ENCODE measurements around the gene ARMC5. TPM values are rescaled to one million over a fixed set of nuclear protein-coding genes. Genes with fewer than 3 reads are reported as not detected.

Gene ARMC5
- total and polyA plus RNA-seq, 9 of the 15 experiments (the other 6 are each of a cell fraction or from before 2014, with no cell fraction given): 0.11 to 13.5 (median 2.1) TPM

DNA sequence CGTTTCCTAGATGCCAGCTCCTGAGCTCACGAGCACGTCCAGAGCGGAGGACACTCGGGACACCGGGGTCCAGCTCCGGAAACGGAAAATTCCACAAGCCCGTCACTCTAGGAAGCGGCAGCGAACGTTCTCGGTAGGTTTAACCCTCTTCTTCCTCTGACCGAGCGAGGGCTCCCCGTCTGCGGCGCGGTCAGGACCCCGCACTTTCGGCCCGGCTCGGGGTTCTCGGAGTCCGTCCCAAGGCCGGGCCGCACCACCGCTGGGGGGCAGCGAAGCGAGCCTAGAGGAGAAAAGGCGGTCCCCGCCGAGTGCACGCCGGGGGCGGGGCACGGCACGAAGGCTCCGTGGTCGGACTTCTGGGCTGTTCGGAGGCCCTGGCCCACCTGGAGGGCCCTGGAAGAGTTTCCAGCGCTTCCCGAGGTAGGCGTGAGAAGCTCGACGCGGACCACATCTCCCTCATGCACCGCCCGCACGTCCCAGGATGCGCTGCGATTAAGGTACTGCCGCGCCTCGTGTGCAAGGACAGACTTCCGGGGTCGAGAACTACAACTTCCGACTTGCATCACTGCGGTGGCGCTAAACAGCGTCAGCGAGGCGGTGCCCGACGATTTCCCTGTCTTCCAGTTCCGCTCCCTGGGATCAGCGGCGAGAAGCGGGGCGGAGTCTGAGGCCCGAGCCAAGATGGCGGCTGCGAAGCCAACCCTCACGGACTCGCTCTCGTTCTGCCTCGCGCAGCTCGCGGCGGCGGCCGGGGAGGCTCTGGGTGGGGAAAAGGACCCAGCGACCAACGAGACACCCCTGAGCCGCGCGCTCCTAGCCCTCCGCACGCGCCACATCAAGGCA, at the start of gene ARMC5 (continued):
- TF ChIP-seq POLR3A (IDR thresholded peaks at IDR 0.05; ENCODE audit: borderline replicate concordance, extremely low read depth, insufficient read depth, insufficient read length) (no peak), ZNF175 (CRISPR knock-in tag; IDR thresholded peaks at IDR 0.05; ENCODE audit: low read depth) (no peak), RBM34 (IDR thresholded peaks at IDR 0.05; ENCODE audit: borderline replicate concordance, insufficient read depth, low read length) (0 out of 2 replicates have a peak, but pooled peaks have one; percentile 51), RAD51 (IDR thresholded peaks at IDR 0.05; ENCODE audit: borderline replicate concordance, low read depth) (no peak), NCOA4 (IDR thresholded peaks at IDR 0.05; ENCODE audit: partially characterized antibody) (no peak), SAFB2 (IDR thresholded peaks at IDR 0.05; ENCODE audit: borderline replicate concordance, low read depth, low read length, severe bottlenecking) (no peak), ZNF311 (CRISPR knock-in tag; IDR thresholded peaks at IDR 0.05) (0 out of 2 replicates have a peak, but pooled peaks have one; percentile 15), CBX3 (IDR thresholded peaks at IDR 0.05; ENCODE audit: borderline replicate concordance in 1 of 2, low read length in 2 of 2) (no peak; a peak in 1 of 3 replicates), TAL1 (IDR thresholded peaks at IDR 0.05) (no peak), SUPT5H (IDR thresholded peaks at IDR 0.05) (peak; percentile 96), ZNF316 (IDR thresholded peaks at IDR 0.05) (no peak), TFAM (CRISPR knock-in tag; conservative IDR thresholded peaks at IDR 0.05) (no peak), MBD2 (IDR thresholded peaks at IDR 0.05; ENCODE audit: borderline replicate concordance, low read depth) (peak; percentile 71)
- TF ChIP-seq, protein P1, sequence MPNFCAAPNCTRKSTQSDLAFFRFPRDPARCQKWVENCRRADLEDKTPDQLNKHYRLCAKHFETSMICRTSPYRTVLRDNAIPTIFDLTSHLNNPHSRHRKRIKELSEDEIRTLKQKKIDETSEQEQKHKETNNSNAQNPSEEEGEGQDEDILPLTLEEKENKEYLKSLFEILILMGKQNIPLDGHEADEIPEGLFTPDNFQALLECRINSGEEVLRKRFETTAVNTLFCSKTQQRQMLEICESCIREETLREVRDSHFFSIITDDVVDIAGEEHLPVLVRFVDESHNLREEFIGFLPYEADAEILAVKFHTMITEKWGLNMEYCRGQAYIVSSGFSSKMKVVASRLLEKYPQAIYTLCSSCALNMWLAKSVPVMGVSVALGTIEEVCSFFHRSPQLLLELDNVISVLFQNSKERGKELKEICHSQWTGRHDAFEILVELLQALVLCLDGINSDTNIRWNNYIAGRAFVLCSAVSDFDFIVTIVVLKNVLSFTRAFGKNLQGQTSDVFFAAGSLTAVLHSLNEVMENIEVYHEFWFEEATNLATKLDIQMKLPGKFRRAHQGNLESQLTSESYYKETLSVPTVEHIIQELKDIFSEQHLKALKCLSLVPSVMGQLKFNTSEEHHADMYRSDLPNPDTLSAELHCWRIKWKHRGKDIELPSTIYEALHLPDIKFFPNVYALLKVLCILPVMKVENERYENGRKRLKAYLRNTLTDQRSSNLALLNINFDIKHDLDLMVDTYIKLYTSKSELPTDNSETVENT (CRISPR knock-in tag; IDR thresholded peaks at IDR 0.05): peak; percentile 59
- TF ChIP-seq, protein P2, sequence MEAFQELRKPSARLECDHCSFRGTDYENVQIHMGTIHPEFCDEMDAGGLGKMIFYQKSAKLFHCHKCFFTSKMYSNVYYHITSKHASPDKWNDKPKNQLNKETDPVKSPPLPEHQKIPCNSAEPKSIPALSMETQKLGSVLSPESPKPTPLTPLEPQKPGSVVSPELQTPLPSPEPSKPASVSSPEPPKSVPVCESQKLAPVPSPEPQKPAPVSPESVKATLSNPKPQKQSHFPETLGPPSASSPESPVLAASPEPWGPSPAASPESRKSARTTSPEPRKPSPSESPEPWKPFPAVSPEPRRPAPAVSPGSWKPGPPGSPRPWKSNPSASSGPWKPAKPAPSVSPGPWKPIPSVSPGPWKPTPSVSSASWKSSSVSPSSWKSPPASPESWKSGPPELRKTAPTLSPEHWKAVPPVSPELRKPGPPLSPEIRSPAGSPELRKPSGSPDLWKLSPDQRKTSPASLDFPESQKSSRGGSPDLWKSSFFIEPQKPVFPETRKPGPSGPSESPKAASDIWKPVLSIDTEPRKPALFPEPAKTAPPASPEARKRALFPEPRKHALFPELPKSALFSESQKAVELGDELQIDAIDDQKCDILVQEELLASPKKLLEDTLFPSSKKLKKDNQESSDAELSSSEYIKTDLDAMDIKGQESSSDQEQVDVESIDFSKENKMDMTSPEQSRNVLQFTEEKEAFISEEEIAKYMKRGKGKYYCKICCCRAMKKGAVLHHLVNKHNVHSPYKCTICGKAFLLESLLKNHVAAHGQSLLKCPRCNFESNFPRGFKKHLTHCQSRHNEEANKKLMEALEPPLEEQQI (IDR thresholded peaks at IDR 0.05): no peak
- TF ChIP-seq, protein P3, sequence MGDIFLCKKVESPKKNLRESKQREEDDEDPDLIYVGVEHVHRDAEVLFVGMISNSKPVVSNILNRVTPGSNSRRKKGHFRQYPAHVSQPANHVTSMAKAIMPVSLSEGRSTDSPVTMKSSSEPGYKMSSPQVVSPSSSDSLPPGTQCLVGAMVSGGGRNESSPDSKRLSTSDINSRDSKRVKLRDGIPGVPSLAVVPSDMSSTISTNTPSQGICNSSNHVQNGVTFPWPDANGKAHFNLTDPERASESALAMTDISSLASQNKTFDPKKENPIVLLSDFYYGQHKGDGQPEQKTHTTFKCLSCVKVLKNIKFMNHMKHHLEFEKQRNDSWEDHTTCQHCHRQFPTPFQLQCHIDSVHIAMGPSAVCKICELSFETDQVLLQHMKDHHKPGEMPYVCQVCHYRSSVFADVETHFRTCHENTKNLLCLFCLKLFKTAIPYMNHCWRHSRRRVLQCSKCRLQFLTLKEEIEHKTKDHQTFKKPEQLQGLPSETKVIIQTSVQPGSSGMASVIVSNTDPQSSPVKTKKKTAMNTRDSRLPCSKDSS (IDR thresholded peaks at IDR 0.05; ENCODE audit: low read depth, partially characterized antibody): no peak
- TF ChIP-seq, protein P4, sequence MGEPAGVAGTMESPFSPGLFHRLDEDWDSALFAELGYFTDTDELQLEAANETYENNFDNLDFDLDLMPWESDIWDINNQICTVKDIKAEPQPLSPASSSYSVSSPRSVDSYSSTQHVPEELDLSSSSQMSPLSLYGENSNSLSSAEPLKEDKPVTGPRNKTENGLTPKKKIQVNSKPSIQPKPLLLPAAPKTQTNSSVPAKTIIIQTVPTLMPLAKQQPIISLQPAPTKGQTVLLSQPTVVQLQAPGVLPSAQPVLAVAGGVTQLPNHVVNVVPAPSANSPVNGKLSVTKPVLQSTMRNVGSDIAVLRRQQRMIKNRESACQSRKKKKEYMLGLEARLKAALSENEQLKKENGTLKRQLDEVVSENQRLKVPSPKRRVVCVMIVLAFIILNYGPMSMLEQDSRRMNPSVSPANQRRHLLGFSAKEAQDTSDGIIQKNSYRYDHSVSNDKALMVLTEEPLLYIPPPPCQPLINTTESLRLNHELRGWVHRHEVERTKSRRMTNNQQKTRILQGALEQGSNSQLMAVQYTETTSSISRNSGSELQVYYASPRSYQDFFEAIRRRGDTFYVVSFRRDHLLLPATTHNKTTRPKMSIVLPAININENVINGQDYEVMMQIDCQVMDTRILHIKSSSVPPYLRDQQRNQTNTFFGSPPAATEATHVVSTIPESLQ (CRISPR knock-in tag; IDR thresholded peaks at IDR 0.05): peak; percentile 91
